GM12801 (cell line): Measurements from ENCODE around the gene PORCN.

ENCODE experiments used
- CTCF ChIP-seq: IDR thresholded peaks from one replicate; pipeline ENCODE4 v1.5.1; 2011; ENCODE audit warnings: control low read depth; ENCODE audit not compliant: insufficient read length; ENCODE audit errors: extremely low read depth

Gene PORCN

GRCh38 chrX:48472851-48473703, 35.7 kb upstream of the PORCN start:
- no peak for TF ChIP-seq CTCF

GRCh38 chrX:48473704-48473990, 35.1 kb upstream of the PORCN start:
- TF ChIP-seq CTCF: no peak

- TF ChIP-seq CTCF: no peak
Observed at GRCh38 chrX:48474127-48474526, 34.7 kb upstream of the PORCN start.

- no peak for TF ChIP-seq CTCF
Observed at GRCh38 chrX:48474581-48474980, 34.2 kb upstream of the PORCN start.

DNA sequence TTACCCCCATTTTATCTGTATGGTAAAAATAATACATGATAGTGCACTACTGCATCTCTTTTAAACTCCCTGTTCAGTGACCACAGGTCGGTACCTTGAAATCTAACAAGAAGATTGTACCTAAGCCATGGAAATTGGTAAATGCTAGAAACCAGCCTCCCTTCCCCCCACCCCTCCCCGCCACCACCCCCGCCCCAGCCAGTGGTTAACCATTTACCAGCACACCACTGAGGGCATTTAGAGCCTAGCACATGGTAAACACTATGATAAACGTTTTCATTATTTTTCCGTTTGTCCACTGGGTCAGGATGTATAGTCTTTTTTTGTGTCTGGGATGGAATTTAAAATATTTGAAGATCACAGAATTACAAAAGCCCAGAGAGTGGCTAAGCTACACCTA, 33.5 kb upstream of the PORCN start:
- no peak for TF ChIP-seq CTCF

- no peak for TF ChIP-seq CTCF
Observed at GRCh38 chrX:48475774-48476577, 32.8 kb upstream of the PORCN start, which contains the start of gene FTSJ1. TSS of gene FTSJ1 (plus strand) at chrX:48476199. CDS start at chrX:48478048, 1,849 bp downstream.

DNA sequence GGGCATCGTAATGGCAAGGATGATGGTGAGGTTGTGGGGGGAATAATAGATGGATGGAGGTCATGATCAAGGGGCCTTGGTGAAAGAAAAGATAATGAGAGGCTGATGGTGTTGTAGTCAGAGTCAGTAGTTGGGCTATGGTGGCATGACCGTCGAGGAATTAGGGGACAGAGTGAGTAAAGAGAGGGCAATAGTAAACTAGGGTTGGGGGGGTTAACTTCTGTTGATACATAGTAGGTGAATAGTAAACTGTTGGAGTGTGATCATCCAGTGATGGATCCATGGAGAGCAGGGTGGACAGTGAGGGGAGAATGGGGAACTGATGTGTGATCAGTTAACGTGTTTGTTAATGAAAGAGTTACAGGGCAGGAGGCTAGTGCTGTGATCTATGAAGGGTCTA, 31.9 kb upstream of the PORCN start:
- TF ChIP-seq CTCF: no peak
